ENCODE results near the gene DCST1.
A peak's percentile ranks its signal among the peaks of the same experiment; 100 is the strongest.

The DCST1 gene

DNA sequence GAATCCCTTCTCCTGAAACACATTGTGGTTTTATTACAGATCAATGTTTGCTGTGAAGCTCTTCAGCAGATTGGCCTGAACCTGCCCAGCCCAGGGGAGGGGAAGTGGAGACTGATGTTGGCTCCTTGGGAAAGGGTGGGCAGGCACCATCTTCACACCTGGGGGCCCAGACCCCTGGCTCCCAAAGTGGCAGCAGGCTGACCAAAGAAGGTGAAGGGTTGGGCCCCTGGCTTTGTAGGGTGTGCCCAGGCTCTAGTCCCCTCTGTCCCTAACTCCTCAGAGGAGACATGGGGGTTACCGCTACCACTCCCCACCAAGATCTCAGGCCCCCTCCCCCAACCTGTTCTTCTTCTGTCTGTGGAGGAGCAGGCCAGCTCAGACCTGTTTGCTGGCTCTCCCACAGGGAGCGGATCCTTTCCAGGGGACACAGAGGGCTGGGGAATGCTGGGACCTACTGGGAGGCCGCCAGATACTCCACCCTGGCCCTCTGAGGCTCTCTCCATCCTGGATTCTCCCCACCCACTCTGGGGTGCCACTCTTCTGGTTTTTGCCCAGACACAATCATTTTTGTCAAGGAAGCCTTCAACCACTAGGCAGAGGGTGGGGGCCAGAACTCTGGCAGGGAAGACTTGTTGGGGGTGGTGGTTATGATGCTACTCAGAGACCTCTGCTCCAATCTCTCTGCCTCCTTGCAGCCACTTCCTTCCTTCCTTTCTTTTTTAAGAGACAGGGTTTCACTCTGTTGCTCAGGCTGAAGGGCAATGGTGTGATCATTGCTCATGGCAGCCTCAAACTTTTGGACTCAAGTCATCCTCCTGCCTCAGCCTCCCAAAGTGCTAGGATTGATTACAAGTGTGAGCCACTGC is 40.0 kb downstream of the DCST1 start:
- DNase-seq: no peak

- DNase-seq: no peak
Observed at GRCh38 chr1:155075535-155075934, 41.9 kb downstream of the DCST1 start.

GRCh38 chr1:155076371-155076770 is 42.7 kb downstream of the DCST1 start:
- DNase-seq: no peak

DNA sequence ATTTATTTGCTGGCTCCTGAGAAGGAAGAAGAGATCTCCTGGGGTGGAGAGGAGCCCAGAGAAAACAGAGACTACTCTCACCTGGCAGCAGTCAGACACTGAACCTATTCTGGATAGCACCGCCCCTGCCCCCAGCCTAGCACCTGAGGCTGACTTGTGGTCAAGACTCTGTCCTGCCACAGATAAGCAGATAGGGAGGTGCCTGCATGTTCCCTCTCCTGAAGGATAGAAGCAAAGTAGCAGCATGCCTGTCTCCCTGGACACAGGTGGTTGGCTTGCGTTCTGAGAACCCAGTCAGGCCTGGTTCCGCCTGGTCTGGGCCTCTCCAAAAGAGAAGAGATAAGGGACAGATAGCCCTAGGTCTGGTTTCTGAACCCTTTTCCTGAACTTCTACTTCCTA is 43.7 kb downstream of the DCST1 start:
- no peak for DNase-seq

GRCh38 chr1:155077758-155078445 is 44.3 kb downstream of the DCST1 start:
- DNase-seq: peak in 1 of 2 experiments; percentile 55

GRCh38 chr1:155078469-155079209 is 45.0 kb downstream of the DCST1 start, which contains the start of gene EFNA3:
Gene EFNA3, plus strand, starts transcription at chr1:155078837. Its CDS starts 105 bp downstream, at chr1:155078942.
- DNase-seq: peak; percentile 33 to 58

DNA sequence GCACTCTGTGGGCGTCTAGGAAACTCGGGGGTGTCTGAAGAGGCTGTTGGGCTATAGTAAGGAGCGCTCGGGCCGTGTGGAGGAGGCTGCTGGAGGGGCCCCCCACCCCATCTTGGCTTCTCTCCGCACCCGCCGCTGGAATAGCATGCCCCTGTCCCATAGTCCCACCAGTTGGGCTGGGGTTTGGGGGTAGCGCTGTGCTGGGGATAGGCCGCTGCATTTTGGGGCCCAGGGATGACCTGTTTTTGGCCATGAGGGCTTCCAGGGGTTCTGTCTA is 45.5 kb downstream of the DCST1 start:
- no peak for DNase-seq

DNA sequence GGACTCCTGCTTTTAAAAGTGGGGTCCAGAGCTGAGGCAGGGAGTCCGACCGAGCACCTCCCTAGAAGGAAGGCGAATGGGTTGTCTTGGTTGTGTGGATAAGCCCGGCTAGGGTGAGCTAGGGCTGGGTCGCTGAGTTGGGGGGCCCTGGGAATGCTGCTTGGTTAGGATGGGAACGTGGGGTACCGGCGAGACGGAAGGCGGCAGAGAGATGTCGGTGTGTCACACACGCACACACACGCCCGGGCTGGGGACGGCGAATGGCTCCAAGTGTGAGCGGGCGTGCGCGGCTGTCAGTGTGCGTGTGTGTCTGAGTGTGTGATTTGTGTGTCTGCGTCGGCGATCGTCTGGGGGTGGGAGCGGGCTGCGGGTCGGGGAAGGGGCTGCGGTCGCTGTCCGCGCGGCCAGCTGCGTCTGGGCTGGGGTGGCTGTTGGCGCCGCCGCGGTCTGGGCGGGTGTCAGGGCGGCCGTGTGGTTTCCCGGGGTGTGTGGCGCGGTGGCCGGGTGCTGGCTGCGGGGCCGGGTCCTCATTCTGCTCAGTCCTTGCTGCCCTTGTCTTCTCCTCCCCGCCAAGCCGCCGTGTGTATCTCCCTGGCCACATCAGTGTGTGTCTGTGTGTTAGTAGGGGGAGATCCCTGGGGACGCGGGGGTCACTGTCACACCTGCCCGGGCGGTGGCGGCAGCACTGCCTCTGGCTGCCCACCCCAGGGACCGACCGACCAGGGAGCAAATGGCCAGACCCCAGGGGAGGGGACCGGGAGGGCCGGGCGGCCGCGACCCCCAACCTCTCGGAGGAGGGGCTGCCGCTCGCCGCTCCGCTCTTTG is 46.1 kb downstream of the DCST1 start:
- peak in 1 of 2 experiments; percentile 24 for DNase-seq

DNA sequence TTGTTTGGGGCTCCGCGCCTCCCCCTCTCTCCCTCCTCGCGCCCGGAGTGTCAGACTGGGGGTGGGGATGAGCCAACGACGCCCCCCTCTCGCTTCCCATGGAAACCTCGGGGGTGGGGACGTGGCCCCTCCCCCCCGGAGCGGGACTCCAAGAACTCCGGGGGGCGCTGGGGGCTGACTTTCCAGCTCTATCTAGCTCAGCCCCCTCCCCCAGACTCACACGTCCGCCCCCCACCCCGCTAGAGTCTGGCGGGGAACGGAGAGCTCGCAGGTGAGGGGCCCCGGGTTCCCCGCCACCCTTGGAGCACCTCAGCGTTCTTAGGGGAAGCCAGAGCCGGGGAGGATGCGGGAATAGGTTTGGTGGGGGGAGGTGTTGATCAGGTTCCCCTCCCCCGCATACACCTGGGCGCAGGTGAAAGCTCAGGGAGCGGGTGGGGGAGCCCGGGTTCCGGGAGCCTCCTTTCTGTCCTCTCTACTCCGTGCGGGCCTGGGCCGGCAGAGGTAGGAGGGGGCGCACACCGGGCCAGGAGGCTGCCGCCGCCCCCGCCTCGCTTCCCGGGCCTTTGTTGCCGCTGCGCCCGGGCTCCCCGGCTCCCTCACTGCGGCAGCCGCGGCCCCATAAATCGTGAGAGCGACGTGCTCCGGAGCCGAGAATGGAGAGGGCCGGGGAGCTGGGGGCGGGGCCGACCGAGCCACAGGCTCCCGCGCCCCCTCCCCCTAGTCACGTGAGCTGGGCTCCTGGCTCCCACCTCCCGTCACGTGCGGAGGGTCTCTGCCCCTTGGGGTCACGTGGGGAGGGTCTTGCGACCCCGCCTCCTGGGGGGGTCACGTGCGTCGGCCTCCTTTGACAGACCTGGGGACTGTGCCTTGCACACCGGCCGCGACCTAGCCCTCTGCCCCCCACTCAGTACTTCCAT is 46.9 kb downstream of the DCST1 start:
- DNase-seq: peak; percentile 45 to 80

- DNase-seq: peak in 1 of 2 experiments; percentile 41
Observed at GRCh38 chr1:155081472-155082300, 48.1 kb downstream of the DCST1 start.

DNA sequence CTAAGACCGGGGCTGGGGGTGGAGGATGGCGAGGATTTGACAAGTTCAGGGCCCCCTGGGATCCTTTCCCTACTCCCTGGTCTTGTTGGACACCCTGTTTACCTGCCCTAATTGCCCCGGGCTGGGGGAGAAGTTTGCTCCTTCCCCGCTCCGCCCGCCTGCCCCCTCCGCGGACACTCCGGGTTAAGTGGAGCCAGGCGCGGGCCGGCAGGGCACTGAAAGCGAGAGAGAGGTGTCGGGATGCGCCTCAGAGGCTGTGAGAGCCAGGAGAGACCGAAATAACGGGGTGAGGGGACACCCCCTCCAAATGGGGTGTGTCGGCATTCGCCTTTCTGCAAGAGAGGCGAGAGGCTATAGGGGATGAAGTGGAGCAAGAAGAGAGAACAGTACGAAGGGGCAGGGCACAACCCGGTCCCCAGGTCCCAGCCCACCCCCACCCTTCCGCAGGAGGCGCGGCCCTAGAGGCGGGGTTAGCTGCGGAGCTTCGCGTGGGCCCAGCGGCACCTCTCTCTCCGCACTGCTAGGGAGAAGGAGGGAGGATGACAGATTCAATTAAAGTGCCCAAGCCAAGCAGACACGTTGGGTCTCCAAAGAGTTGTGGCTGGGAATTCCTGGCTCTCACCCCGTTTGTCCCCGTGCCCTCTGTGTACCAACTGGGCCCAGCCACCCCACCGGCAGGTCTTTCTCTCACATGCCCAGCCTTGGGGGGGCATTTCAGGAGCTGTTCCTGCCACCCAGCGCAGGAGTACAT is 48.9 kb downstream of the DCST1 start:
- no peak for DNase-seq

GRCh38 chr1:155083052-155083541 is 49.5 kb downstream of the DCST1 start:
- no peak for DNase-seq

GRCh38 chr1:155083865-155084721 is 50.5 kb downstream of the DCST1 start:
- peak; percentile 50 to 72 for DNase-seq

DNA sequence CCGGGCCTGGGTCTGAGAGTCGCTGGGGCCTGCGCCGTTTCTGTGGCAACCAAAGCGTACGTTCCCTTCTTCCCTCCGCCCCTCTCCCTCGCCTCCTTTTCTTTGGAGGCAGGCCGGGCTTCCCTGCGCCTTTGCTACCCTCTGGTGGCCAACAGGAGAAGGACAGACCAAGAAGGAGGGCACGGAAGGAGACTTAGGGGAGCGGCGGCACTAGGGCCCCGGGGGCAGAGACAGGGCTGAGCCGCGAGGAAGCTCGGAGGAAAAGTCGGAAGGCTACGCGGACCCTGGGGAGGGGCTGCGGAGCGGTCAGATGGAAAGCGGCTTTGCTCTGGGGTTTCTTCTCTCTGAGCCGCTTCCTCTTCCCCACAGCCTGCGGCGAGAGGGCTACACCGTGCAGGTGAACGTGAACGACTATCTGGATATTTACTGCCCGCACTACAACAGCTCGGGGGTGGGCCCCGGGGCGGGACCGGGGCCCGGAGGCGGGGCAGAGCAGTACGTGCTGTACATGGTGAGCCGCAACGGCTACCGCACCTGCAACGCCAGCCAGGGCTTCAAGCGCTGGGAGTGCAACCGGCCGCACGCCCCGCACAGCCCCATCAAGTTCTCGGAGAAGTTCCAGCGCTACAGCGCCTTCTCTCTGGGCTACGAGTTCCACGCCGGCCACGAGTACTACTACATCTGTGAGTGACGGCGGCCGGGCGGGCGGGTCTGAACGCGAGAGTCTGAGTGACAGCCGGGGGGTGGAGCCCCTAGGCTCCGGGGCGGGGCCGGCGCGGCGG is 51.3 kb downstream of the DCST1 start:
- DNase-seq: peak; percentile 92 to 95

- DNase-seq: peak in 1 of 2 experiments; percentile 47
Observed at GRCh38 chr1:155085504-155086127, 52.0 kb downstream of the DCST1 start.

GRCh38 chr1:155086128-155086741 is 52.6 kb downstream of the DCST1 start:
- peak in 1 of 2 experiments; percentile 46 for DNase-seq
